Measurements from ENCODE around the gene ASH1L.
"Not testable (repeated sequence)": the region's sequence is repeated elsewhere in the genome, so short reads cannot be mapped to it uniquely, and the experiment has no call there.

Gene ASH1L

DNA sequence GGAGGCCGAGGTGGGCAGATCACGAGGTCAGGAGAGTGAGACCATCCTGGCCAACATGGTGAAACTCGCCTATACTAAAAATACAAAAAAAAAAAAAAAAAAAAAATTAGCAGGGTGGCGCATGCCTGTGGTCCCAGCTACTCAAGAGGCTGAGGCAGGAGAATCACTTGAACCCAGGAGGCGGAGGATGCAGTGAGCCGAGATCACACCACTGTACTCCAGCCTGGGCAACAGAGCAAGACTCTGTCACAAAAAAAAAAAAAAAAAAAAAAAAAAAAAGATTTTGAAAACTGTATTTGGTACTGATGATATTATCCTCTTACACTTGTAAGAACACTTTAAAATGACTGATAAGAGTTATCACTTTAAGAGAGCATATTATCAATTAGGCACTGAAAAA is 74.2 kb downstream of the ASH1L start:
- not testable (repeated sequence) for DNase-seq

- no peak for DNase-seq
These were observed 75.1 kb downstream of the ASH1L start for GRCh38 chr1:155487541-155487940.

GRCh38 chr1:155486952-155487351 is 75.7 kb downstream of the ASH1L start:
- DNase-seq: not testable (repeated sequence)

- DNase-seq: no peak
These were observed 76.7 kb downstream of the ASH1L start for GRCh38 chr1:155485945-155486344.

GRCh38 chr1:155485222-155485621 is 77.4 kb downstream of the ASH1L start:
- DNase-seq: no peak

GRCh38 chr1:155481741-155482241 is 80.8 kb downstream of the ASH1L start:
- no peak for DNase-seq

GRCh38 chr1:155479205-155479604 is 83.4 kb downstream of the ASH1L start:
- DNase-seq: no peak

- no peak for DNase-seq
These were observed 84.2 kb downstream of the ASH1L start for GRCh38 chr1:155478270-155478852.

- no peak for DNase-seq
These were observed 88.5 kb downstream of the ASH1L start for GRCh38 chr1:155474146-155474545.

GRCh38 chr1:155473151-155473821 is 89.3 kb downstream of the ASH1L start:
- no peak for DNase-seq

DNA sequence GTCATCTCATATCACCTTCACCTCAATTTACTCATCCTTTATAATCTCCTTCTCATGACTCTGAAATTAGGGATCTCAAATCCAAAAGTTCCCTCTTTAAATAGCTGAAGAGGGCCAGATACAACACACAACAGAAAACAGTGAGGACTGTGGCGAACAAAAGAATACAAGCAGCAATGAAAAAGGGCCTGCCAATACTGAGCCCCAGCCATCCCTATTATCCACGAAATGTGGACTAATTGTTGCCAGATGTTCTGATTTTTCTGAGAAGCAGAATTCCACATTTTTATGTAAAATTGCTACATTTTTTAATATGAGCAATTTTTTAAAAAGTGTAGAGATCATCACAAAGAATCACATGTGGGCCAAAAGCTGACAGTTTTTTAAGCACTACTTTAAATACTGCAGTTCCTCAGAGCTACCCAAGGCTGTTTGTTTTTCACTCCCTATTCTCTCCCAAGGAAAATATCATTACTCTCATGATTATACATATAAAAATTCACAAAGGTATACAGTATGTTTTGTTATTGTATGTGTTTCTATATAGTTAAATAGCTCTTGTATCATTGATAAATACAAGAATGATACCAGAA is 90.0 kb downstream of the ASH1L start:
- no peak for DNase-seq

GRCh38 chr1:155471891-155472290 is 90.7 kb downstream of the ASH1L start:
- DNase-seq: no peak

- DNase-seq: no peak
These were observed 91.6 kb downstream of the ASH1L start for GRCh38 chr1:155471026-155471425.

DNA sequence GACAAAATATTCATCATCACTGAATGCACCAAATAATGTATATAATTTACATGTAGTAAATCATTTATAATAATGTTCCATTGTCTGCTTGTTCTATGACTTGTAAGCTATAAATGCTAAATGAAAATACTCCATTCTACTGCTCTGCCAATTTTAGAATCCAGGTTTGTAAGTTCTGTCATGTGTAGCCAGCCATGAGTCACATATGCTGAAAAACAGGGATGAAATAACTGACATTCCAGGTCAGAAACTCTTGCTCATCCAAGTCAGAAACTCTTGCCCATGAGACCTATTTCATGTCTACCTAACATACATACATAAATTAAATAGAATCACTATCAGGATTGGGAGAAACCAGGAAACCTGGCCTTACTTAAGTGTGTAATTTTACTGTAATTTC is 95.6 kb downstream of the ASH1L start:
- DNase-seq: no peak

DNA sequence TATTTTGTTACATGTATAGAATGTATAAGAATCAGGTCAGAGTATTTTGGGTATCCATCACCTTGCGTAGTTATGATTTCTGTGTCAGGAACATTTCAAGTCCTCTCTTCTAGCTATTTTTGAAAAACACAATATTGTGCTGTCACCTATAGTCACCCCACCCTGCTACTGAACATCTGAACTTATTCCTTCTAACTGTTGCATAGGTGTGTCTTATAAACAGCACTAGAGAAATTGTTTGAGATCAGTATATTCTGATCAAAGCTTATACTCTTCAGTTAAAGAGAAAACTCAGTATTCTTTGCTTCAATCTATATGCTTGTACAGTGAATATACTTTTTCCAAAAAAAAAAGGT is 96.0 kb downstream of the ASH1L start:
- DNase-seq: no peak

- DNase-seq: no peak
These were observed 98.5 kb downstream of the ASH1L start for GRCh38 chr1:155463865-155464650.

DNA sequence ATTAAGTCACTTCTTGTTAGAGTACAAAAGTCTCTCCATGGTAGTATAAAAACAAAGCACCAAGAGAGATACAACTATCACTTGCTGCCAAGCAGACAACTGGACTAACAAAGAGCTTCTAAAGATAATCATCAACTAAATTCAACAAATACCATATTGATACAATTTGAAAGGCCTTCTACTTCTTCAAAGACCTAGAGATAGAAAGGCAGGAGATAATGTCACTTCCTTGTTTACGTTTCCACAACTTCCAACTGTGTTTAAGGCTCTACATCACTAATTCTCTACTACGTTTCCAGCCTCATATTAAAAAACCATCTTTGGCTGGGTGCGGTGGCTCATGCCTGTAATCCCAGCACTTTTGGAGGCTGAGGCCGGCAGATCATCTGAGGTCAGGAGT is 104.5 kb downstream of the ASH1L start:
- no peak for DNase-seq

DNA sequence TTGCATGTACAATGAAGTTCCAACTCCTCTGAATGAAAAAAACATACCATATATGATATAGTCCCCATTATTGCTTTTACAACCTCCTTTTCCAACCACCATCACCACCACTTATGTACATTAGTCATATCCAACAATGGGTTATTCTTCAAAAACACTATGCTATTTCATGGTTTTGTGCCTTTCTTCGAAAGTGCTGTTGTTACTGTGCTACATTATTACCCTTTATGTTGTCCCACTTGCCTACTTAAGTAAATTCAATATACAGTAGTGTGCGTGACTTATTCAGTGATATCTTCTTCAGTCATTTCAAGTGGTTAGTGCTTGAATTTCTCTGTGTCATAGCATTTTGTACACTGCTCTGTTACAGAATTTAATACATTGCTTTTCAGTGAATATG is 105.3 kb downstream of the ASH1L start:
- DNase-seq: no peak

- DNase-seq: no peak
These were observed 106.9 kb downstream of the ASH1L start for GRCh38 chr1:155455588-155456195.

- no peak for DNase-seq
These were observed 108.5 kb downstream of the ASH1L start for GRCh38 chr1:155454096-155454495.

DNA sequence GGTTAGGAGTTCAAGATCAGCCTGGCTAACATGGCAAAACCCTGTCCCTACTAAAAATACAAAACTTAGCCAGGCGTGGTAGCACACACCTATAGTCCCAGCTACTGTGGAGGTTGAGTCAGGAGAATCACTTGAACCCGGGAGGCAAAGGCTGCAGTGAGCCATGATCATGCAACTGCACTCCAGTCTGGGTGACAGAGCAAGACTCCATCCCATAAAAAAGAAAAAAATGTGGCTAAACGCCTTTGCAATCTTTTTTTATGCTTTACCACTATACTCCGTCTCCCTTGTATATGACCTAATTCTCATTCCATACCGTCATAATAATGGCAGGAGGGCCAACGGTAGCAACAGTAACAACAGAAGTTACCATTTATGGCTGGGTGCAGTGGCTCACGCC is 109.5 kb downstream of the ASH1L start:
- DNase-seq: no peak

DNA sequence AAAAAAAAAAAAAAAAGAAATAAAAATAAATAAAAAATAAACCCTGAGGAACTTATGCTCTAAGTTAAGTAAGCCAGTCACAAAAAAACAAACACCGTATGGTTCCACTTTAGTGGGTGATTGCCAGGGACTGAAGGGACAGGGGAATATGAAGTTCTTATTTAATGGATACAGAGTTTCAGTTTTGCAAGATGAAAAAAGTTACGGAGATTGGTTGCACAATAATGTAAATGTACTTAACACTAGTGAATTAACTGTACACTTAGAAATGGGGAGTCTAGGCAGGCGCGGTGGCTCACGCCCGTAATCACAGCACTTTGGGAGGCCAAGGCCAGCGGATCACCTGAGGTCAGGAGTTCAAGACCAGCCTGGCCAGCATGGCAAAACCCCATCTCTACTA is 111.4 kb downstream of the ASH1L start:
- no peak for DNase-seq

DNA sequence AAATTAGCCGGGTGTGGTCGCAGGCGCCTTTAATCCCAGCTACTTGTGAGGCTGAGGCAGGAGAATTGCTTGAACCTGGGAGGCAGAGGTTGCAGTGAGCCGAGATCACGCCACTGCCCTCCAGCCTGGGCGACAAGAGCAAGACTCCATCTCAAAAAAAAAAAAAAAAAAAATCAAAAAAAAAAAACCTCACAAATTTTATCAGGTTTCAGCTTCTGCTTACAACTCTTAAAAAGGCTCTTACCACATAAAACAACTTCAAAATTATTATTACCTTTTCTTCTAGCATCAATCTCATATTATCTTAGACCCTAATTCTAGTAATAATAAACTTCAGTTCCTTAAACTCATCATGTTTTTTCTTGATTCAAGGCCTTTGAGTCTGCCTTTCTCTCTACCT is 120.2 kb downstream of the ASH1L start:
- not testable (repeated sequence) for DNase-seq

Data from activated CD8-positive, alpha-beta memory T cell treated with anti-CD3 and anti-CD28 coated beads for 24 hours (primary cell).